Nephron progenitor cell (in vitro differentiated cells): ENCODE results near the gene C5orf15.
A peak's percentile ranks its signal among the peaks of the same experiment; 100 is the strongest.
"Not testable (repeated sequence)": the region's sequence is repeated elsewhere in the genome, so short reads cannot be mapped to it uniquely, and the experiment has no call there.

Experiments used
- DNase-seq: peaks from one replicate; pipeline ENCODE4 v3.0.0; 2021
- H3K27ac Mint-ChIP-seq: 2 replicates; pipeline ENCODE4 v1.8.0; 2021; ENCODE audit warnings: mild to moderate bottlenecking, moderate library complexity, mixed read lengths
- H3K27me3 Mint-ChIP-seq: 2 replicates; pipeline ENCODE4 v1.8.0; 2021; ENCODE audit warnings: mild to moderate bottlenecking, low read depth, mixed read lengths; ENCODE audit not compliant: poor library complexity
- H3K36me3 Mint-ChIP-seq: 2 replicates; pipeline ENCODE4 v1.8.0; 2021; ENCODE audit warnings: low read depth, mixed read lengths
- H3K4me1 Mint-ChIP-seq: 2 replicates; pipeline ENCODE4 v1.8.0; 2021; ENCODE audit warnings: mixed read lengths
- H3K4me3 Mint-ChIP-seq: 2 replicates; pipeline ENCODE4 v1.8.0; 2021; ENCODE audit warnings: mild to moderate bottlenecking, moderate library complexity, mixed read lengths
- H3K9me3 Mint-ChIP-seq: 2 replicates; pipeline ENCODE4 v1.8.0; 2021; ENCODE audit warnings: mild to moderate bottlenecking, moderate library complexity, mixed read lengths
- CTCF ChIP-seq: fragments of 200-600 bp; sonication (generic); IDR thresholded peaks from 2 replicates; pipeline ENCODE4 v1.5.0; 2021; ENCODE audit warnings: antibody characterized with exemption

C5orf15 gene

GRCh38 chr5:133938929-133939328 is 29.5 kb downstream of the C5orf15 start:
- Mint-ChIP-seq H3K4me3 (no peak overlapping the region), H3K9me3 (peaks cover 4% of the 10 kb centered on the region), H3K27ac (no peak overlapping the region), H3K36me3 (no peaks in the 10 kb centered on the region), H3K4me1 (peaks cover 29% of the 10 kb centered on the region), H3K27me3 (peaks cover 9% of the 10 kb centered on the region)
- no peak for DNase-seq
- TF ChIP-seq CTCF = no peak

DNA sequence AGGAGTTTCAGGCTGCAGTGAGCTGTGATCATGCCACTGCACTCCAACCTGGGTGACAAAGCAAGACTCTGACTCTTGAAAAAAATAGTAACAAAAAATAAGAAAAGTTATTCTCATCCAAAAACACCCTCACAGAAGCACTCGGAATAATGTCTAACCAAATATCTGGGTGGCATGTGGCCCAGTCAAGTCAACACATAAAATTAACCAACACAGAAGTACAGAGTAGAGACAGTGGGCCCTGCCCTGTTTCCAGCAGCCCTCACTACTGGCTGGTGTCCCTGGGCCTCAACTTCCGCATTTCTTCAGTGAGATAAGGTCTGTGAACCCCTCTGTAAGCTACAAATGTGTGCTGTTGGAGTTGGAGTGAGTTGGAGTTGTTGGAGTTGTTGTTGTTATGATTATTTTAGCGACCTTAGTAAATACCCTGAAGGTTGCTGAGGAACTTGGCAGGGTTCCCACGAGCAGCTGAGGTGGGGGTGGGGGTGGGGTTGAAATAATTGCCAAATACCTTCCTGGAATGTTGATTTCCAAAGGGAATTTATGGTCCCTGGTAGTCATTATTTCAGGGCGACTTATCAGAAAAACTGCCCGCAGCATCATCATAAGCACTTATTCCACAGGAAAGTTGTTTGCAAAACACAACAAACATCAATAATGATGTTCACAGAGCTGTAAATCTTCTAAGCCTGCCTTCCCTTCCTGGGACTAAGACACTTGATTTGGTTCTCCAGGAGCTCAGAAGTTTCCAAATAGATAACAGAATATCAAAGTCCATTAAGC is 30.2 kb downstream of the C5orf15 start:
- Mint-ChIP-seq H3K4me3 (no peak overlapping the region), H3K27ac (peak overlapping the region; percentile 36), H3K9me3 (peaks cover 4% of the 10 kb centered on the region), H3K27me3 (peaks cover 9% of the 10 kb centered on the region), H3K4me1 (peaks cover 29% of the 10 kb centered on the region), H3K36me3 (no peaks in the 10 kb centered on the region)
- no peak for TF ChIP-seq CTCF
- no peak for DNase-seq

DNA sequence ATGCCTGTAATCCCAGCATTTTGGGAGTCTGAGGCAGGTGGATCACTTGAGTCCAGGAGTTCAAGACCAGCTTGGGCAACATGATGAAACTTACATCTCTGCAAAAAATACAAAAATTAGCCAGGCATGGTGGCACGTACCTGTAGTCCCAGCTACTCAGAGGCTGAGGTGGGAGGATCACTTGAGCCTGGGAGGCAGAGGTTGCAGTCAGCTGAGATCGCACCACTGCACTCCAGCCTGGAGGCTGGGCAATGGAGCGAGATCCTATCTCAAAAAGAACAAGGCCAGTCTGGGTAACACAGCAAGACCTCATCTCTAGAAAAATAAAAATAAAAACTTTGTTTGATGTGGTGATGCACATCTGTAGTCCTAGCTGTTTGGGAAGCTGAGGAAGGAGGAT is 30.8 kb downstream of the C5orf15 start:
- not testable (repeated sequence) for DNase-seq, H3K9me3 Mint-ChIP-seq, H3K4me3 Mint-ChIP-seq, H3K36me3 Mint-ChIP-seq
- peak overlapping the region; percentile 36 for H3K27ac Mint-ChIP-seq
- H3K27me3 Mint-ChIP-seq = peaks cover 14% of the 10 kb centered on the region
- peaks cover 29% of the 10 kb centered on the region for H3K4me1 Mint-ChIP-seq

- no peaks in the 10 kb centered on the region for H3K36me3 Mint-ChIP-seq
- H3K27ac Mint-ChIP-seq = no peak overlapping the region
- H3K4me1 Mint-ChIP-seq = peaks cover 29% of the 10 kb centered on the region
- no peak for DNase-seq
- no peak overlapping the region for H3K4me3 Mint-ChIP-seq
- no peak for TF ChIP-seq CTCF
- H3K27me3 Mint-ChIP-seq = peaks cover 18% of the 10 kb centered on the region
- peaks cover 4% of the 10 kb centered on the region for H3K9me3 Mint-ChIP-seq
Measured at GRCh38 chr5:133936651-133937015, 31.8 kb downstream of the C5orf15 start.

DNA sequence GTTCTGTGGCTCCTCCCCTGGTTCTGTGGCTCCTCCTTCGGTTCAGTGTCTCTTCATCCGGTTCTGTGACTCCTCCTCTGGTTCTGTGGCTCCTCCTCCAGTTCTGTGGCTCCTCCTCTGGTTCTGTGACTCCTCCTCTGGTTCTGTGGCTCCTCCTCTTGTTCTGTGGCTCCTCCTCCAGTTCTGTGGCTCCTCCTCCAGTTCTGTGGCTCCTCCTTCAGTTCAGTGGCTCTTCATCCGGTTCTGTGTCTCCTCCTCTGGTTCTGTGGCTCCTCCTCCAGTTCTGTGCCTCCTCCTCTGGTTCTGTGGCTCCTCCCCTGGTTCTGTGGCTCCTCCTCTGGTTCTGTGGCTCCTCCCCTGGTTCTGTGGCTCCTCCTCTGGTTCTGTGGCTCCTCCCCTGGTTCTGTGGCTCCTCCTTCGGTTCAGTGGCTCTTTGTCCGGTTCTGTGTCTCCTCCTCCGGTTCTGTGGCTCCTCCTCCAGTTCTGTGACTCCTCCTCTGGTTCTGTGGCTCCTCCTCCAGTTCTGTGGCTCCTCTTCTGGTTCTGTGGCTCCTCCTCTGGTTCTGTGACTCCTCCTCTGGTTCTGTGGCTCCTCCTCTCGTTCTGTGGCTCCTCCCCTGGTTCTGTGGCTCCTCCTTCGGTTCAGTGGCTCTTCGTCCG is 32.3 kb downstream of the C5orf15 start:
- DNase-seq, H3K9me3 Mint-ChIP-seq, H3K36me3 Mint-ChIP-seq, H3K4me3 Mint-ChIP-seq, H3K27ac Mint-ChIP-seq: not testable (repeated sequence)
- peaks cover 29% of the 10 kb centered on the region for H3K4me1 Mint-ChIP-seq
- H3K27me3 Mint-ChIP-seq = peaks cover 23% of the 10 kb centered on the region

DNA sequence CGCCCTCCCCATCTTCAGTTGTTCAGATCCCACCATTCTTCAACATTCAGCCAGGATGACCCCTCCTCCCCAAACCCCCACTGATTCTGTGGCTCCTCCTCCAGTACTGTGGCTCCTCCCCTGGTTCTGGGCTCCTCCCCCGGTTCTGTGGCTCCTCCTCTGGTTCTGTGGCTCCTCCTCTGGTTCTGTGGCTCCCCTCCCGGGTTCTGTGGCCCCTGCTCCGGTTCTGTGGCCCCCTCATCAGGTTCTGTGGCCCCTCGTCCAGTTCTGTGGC is 32.8 kb downstream of the C5orf15 start:
- Mint-ChIP-seq H3K9me3 (peaks cover 4% of the 10 kb centered on the region), H3K4me1 (peaks cover 32% of the 10 kb centered on the region), H3K27me3 (peaks cover 23% of the 10 kb centered on the region), H3K4me3 (no peak overlapping the region), H3K27ac (no peak overlapping the region), H3K36me3 (no peaks in the 10 kb centered on the region)
- DNase-seq = no peak
- no peak for TF ChIP-seq CTCF
